HUES64 (cell line): ENCODE measurements around the gene IL19. TPM values are rescaled to one million over a fixed set of nuclear protein-coding genes. Genes with fewer than 3 reads are reported as not detected.

Source experiments
- H3K27ac ChIP-seq: 2 replicates; pipeline ENCODE4 v1.7.0; 2013; ENCODE audit warnings: low read depth, low read length, inconsistent platforms
- H3K27me3 ChIP-seq: 2 replicates; pipeline ENCODE4 v1.6.1; 2013; ENCODE audit warnings: mild to moderate bottlenecking, low read length; ENCODE audit not compliant: insufficient read depth
- H3K36me3 ChIP-seq: 2 replicates; pipeline ENCODE4 v1.6.1; 2013; ENCODE audit warnings: mild to moderate bottlenecking, low read length; ENCODE audit not compliant: insufficient read depth
- H3K4me1 ChIP-seq: 2 replicates; pipeline ENCODE4 v1.6.1; 2013; ENCODE audit warnings: mild to moderate bottlenecking, low read length, moderate library complexity; ENCODE audit not compliant: insufficient read depth
- H3K4me3 ChIP-seq: 2 replicates; pipeline ENCODE4 v1.5.1; 2013; ENCODE audit warnings: mild to moderate bottlenecking, low read length, moderate library complexity
- H3K9ac ChIP-seq: 2 replicates; pipeline ENCODE4 v1.6.1; 2013; ENCODE audit warnings: mild to moderate bottlenecking, low read depth, low read length
- H3K9me3 ChIP-seq: 2 replicates; pipeline ENCODE4 v1.6.1; 2013; ENCODE audit warnings: low read depth, low read length; ENCODE audit not compliant: insufficient read depth
- WGBS: fragments of 150-250, 120-280 bp; methylation state at CpG from one replicate; pipeline ENCODE4 v1.1.7; 2013; ENCODE audit warnings: missing lambda C conversion rate; 5-methylcytosine and 5-hydroxymethylcytosine counted together
- polyA plus RNA-seq, 2 experiments: library from polyadenylated mRNA; stranded (reverse); fragments of 50-300 nt; gene quantifications; one replicate each; pipeline ENCODE4 v1.2.3, GENCODE V29; 2013

IL19 gene
- not detected for polyA plus RNA-seq (2013, experiment 1 of 2)
- not detected for polyA plus RNA-seq (2013, experiment 2 of 2)

- Histone ChIP-seq H3K27me3 (no peaks in the 10 kb centered on the region), H3K36me3 (no peaks in the 10 kb centered on the region), H3K9me3 (no peaks in the 10 kb centered on the region), H3K27ac (no peak within 1 kb of the TSS), H3K4me1 (peaks cover 16% of the 10 kb centered on the region; the same call in 1 of the 2 replicates), H3K4me3 (no peak within 1 kb of the TSS), H3K9ac (no peak within 1 kb of the TSS)
- WGBS: 57% methylated on average over 9 of the region's 9 CpGs
Measured at GRCh38 chr1:206770531-206771337, at the start of gene IL19. TSS of gene IL19 (plus strand) at chr1:206770773. CDS start at chr1:206836663, 65,890 bp downstream.

- Histone ChIP-seq H3K4me3 (no peak overlapping the region), H3K9ac (no peak overlapping the region), H3K27ac (no peak overlapping the region), H3K4me1 (peaks cover 20% of the 10 kb centered on the region), H3K9me3 (no peaks in the 10 kb centered on the region), H3K27me3 (no peaks in the 10 kb centered on the region), H3K36me3 (no peaks in the 10 kb centered on the region)
- 76% methylated on average over 1 of the region's 1 CpG for WGBS
Measured at GRCh38 chr1:206721454-206721853, 49.1 kb upstream of the IL19 start.

GRCh38 chr1:206722751-206723461 lies 47.7 kb upstream of the IL19 start:
- no peaks in the 10 kb centered on the region for H3K27me3 ChIP-seq
- no peak overlapping the region for H3K4me3 ChIP-seq
- H3K4me1 ChIP-seq: peaks cover 20% of the 10 kb centered on the region
- H3K36me3 ChIP-seq: no peaks in the 10 kb centered on the region
- WGBS: 92% methylated on average over 16 of the region's 17 CpGs
- no peak overlapping the region for H3K27ac ChIP-seq
- H3K9me3 ChIP-seq: no peaks in the 10 kb centered on the region
- H3K9ac ChIP-seq: no peak overlapping the region

GRCh38 chr1:206723462-206723804 lies 47.1 kb upstream of the IL19 start:
- H3K9me3 ChIP-seq: no peaks in the 10 kb centered on the region
- H3K9ac ChIP-seq: peak overlapping the region; percentile 22; the same call in 1 of the 2 replicates

GRCh38 chr1:206723805-206724472 lies 46.6 kb upstream of the IL19 start:
- Histone ChIP-seq H3K4me3 (no peak overlapping the region), H3K27me3 (no peaks in the 10 kb centered on the region), H3K36me3 (no peaks in the 10 kb centered on the region; the same call in 1 of the 2 replicates), H3K4me1 (peaks cover 20% of the 10 kb centered on the region), H3K9me3 (no peaks in the 10 kb centered on the region), H3K27ac (peak overlapping the region; percentile 59), H3K9ac (peak overlapping the region; percentile 22; the same call in 1 of the 2 replicates)
- WGBS: 53% methylated on average over 12 of the region's 12 CpGs

More at GRCh38 chr1:206723462-206723804, 47.1 kb upstream of the IL19 start:
- peaks cover 20% of the 10 kb centered on the region for H3K4me1 ChIP-seq
- no peaks in the 10 kb centered on the region for H3K27me3 ChIP-seq
- no peaks in the 10 kb centered on the region for H3K36me3 ChIP-seq
- 68% methylated on average over 4 of the region's 4 CpGs for WGBS
- H3K27ac ChIP-seq: peak overlapping the region; percentile 59; the same call in 1 of the 2 replicates
- H3K4me3 ChIP-seq: no peak overlapping the region

- Histone ChIP-seq H3K4me1 (peaks cover 20% of the 10 kb centered on the region), H3K36me3 (peaks cover 12% of the 10 kb centered on the region), H3K4me3 (no peak overlapping the region), H3K9me3 (no peaks in the 10 kb centered on the region), H3K9ac (no peak overlapping the region), H3K27me3 (no peaks in the 10 kb centered on the region), H3K27ac (peak overlapping the region; percentile 0; the same call in 1 of the 2 replicates)
- 75% methylated on average over 9 of the region's 9 CpGs for WGBS
Measured at GRCh38 chr1:206725109-206725963, 45.2 kb upstream of the IL19 start.

- Histone ChIP-seq H3K9me3 (no peaks in the 10 kb centered on the region), H3K36me3 (peaks cover 38% of the 10 kb centered on the region), H3K27me3 (no peaks in the 10 kb centered on the region), H3K9ac (no peak overlapping the region), H3K4me1 (peaks cover 18% of the 10 kb centered on the region), H3K4me3 (no peak overlapping the region), H3K27ac (no peak overlapping the region)
- WGBS: 94% methylated on average over 8 of the region's 8 CpGs
Measured at GRCh38 chr1:206727981-206728696, 42.4 kb upstream of the IL19 start.

- no peaks in the 10 kb centered on the region for H3K9me3 ChIP-seq
- no peak overlapping the region for H3K4me3 ChIP-seq
- H3K9ac ChIP-seq: no peak overlapping the region
- peaks cover 40% of the 10 kb centered on the region for H3K36me3 ChIP-seq
- 94% methylated on average over 9 of the region's 9 CpGs for WGBS
- H3K4me1 ChIP-seq: peaks cover 13% of the 10 kb centered on the region
- H3K27ac ChIP-seq: no peak overlapping the region
- no peaks in the 10 kb centered on the region for H3K27me3 ChIP-seq
Measured at GRCh38 chr1:206728697-206728987, 41.9 kb upstream of the IL19 start.

GRCh38 chr1:206729050-206729449 lies 41.5 kb upstream of the IL19 start:
- H3K9ac ChIP-seq: no peak overlapping the region
- no peak overlapping the region for H3K27ac ChIP-seq
- whole genome bisulfite sequencing: 78% methylated on average over 6 of the region's 6 CpGs
- no peaks in the 10 kb centered on the region for H3K27me3 ChIP-seq
- H3K4me3 ChIP-seq: no peak overlapping the region
- H3K36me3 ChIP-seq: peaks cover 42% of the 10 kb centered on the region
- peaks cover 8% of the 10 kb centered on the region for H3K4me1 ChIP-seq
- no peaks in the 10 kb centered on the region for H3K9me3 ChIP-seq

GRCh38 chr1:206729507-206729906 lies 41.1 kb upstream of the IL19 start:
- Histone ChIP-seq H3K4me1 (peaks cover 5% of the 10 kb centered on the region; the same call in 1 of the 2 replicates), H3K36me3 (peaks cover 42% of the 10 kb centered on the region), H3K27ac (no peak overlapping the region), H3K27me3 (no peaks in the 10 kb centered on the region), H3K9me3 (no peaks in the 10 kb centered on the region), H3K4me3 (no peak overlapping the region), H3K9ac (no peak overlapping the region)
- WGBS: 96% methylated on average over 3 of the region's 3 CpGs
